CD4-positive, alpha-beta T cell (primary cell): ENCODE measurements around the gene ZSWIM5. TPM values are rescaled to one million over a fixed set of nuclear protein-coding genes. Genes with fewer than 3 reads are reported as not detected.

Source experiments
- ATAC-seq: fragments of 200-7000 bp; cut with Tn5 transposase; one replicate; pipeline ENCODE4 v1.10.0; 2022; ENCODE audit warnings: mild to moderate bottlenecking; ENCODE audit not compliant: poor library complexity
- CTCF ChIA-PET: fragments of 350-600 bp; sonication (Branson Sonifier 250); formaldehyde crosslinking; loops from one replicate; lab custom pipeline; 2021; ENCODE audit warnings: antibody characterized with exemption, inconsistent platforms; lab: Charles Lee
- POLR2A ChIA-PET: fragments of 350-600 bp; sonication (Branson Sonifier 250); formaldehyde crosslinking; loops from one replicate; lab custom pipeline; 2021; ENCODE audit warnings: antibody characterized with exemption, inconsistent platforms; lab: Charles Lee
- DNase-seq, 14 experiments: peaks; one replicate each; pipeline ENCODE4 v3.0.0-alpha.2; 2013 to 2020; ENCODE audit warnings: mixed read lengths in 2 of 14
- H3K27ac ChIP-seq, 2 donors: one replicate each; pipeline versions ENCODE4 v1.5.1 to v1.7.0; 2013; ENCODE audit warnings: low read length in 2 of 2, low read depth in 1 of 2, mild to moderate bottlenecking in 1 of 2
- H3K27me3 ChIP-seq, 2 experiments: 1 replicate in 1 of 2; 2 replicates in 1 of 2; pipeline versions ENCODE4 v1.6.1 to v1.7.0; 2013; ENCODE audit warnings: low read length in 2 of 2, control low read depth in 1 of 2, mild to moderate bottlenecking in 1 of 2, moderate library complexity in 1 of 2; ENCODE audit not compliant: insufficient read depth in 2 of 2, control insufficient read depth in 1 of 2
- H3K36me3 ChIP-seq: one replicate; pipeline ENCODE4 v1.6.1; 2013; ENCODE audit warnings: low read length, control low read depth; ENCODE audit not compliant: insufficient read depth
- H3K4me1 ChIP-seq: one replicate; pipeline ENCODE4 v1.6.1; 2013; ENCODE audit warnings: low read length, control low read depth; ENCODE audit not compliant: insufficient read depth
- H3K4me3 ChIP-seq: one replicate; pipeline ENCODE4 v1.5.1; 2013; ENCODE audit warnings: mild to moderate bottlenecking, low read length, moderate library complexity
- H3K9me3 ChIP-seq, 2 experiments: 1 replicate in 1 of 2; 2 replicates in 1 of 2; pipeline versions ENCODE4 v1.6.1 to v1.7.0; 2013; ENCODE audit warnings: low read length in 2 of 2, mild to moderate bottlenecking in 2 of 2, control low read depth in 1 of 2, moderate library complexity in 1 of 2; ENCODE audit not compliant: control insufficient read depth in 1 of 2, insufficient read depth in 1 of 2
- H3K27ac Mint-ChIP-seq: one replicate; pipeline ENCODE4 v1.8.0; 2020; ENCODE audit warnings: mixed read lengths
- H3K27me3 Mint-ChIP-seq: one replicate; pipeline ENCODE4 v1.8.0; 2021; ENCODE audit warnings: mixed read lengths
- H3K36me3 Mint-ChIP-seq: one replicate; pipeline ENCODE4 v1.8.0; 2021; ENCODE audit warnings: low read depth, mixed read lengths
- H3K4me1 Mint-ChIP-seq: one replicate; pipeline ENCODE4 v1.8.0; 2021; ENCODE audit warnings: low read depth, mixed read lengths
- H3K4me3 Mint-ChIP-seq: one replicate; pipeline ENCODE4 v1.8.0; 2020; ENCODE audit warnings: mild to moderate bottlenecking, mixed read lengths
- H3K9me3 Mint-ChIP-seq: one replicate; pipeline ENCODE4 v1.8.0; 2020; ENCODE audit warnings: mixed read lengths
- CTCF ChIP-seq: fragments of 200-600 bp; IDR thresholded peaks from one replicate; pipeline ENCODE4 v1.8.0; 2022; ENCODE audit warnings: antibody characterized with exemption, mild to moderate bottlenecking
- intact Hi-C, 2 experiments: fragments of 100-400 bp; cut with DNase I in 1 of 2; cut with micrococcal nuclease in 1 of 2; formaldehyde crosslinking; loops; one replicate each; pipeline versions ENCODE4 v1.15.1 to v1.9.0; 2023 to 2025; cut with DNase I, micrococcal nuclease
- total RNA-seq, 174 experiments: library from RNA in 2 of 174; stranded (reverse) in 2 of 174; gene quantifications; one replicate each; pipeline ENCODE4 v1.2.3 and lab custom pipeline; 2021 to 2026

Gene ZSWIM5
- total RNA-seq, 2 experiments from 2014 or later, result 0.91 to 1.1 TPM

GRCh38 chr1:45008076-45008475, 198.3 kb downstream of the ZSWIM5 start:
- Mint-ChIP-seq H3K27me3 (no peaks in the 10 kb centered on the region), H3K27ac (peak overlapping the region; percentile 76), H3K36me3 (peaks cover 85% of the 10 kb centered on the region), H3K9me3 (no peaks in the 10 kb centered on the region), H3K4me1 (peaks cover 42% of the 10 kb centered on the region), H3K4me3 (peak overlapping the region; percentile 60)
- H3K27me3 ChIP-seq, result no peaks in the 10 kb centered on the region
- ChIA-PET CTCF (no interaction called here), POLR2A (interaction anchor here (1.4 kb wide), 1 partner anchor 233 kb away, joined by 3 read pairs; the partner anchor contains the start of gene RPS8)
- no peak overlapping the region for H3K4me3 ChIP-seq
- TF ChIP-seq CTCF, result no peak
- peaks cover 46% of the 10 kb centered on the region for H3K4me1 ChIP-seq
- peaks cover 63% of the 10 kb centered on the region for H3K36me3 ChIP-seq
- no peak overlapping the region for H3K27ac ChIP-seq
- no peak for DNase-seq
- ATAC-seq, result no peak
- intact Hi-C loops, result loop anchor here in 1 of 2 experiments (2.0 kb wide), 1 partner anchor 231 kb away; no protein-coding TSS in a partner anchor
- no peaks in the 10 kb centered on the region for H3K9me3 ChIP-seq

DNA sequence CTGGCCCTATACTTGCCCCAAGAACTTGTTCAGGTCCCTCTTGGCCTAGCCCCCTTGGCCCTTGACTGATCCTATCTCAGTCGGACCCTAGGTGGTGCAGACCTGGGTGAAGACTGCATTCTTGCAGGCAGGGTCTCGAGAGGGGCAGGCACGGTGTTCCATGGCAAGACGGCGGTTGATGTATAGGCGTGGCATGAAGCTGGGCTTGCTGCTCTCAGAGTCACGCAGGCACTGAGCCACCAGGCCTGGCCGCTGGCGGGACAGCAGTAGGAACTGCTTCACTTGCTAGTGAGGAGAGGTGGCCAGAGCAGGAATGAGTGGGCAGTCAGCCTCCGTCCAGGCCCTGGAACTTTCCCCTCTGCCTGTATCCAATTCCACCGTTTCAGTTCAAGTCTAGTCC, 199.1 kb downstream of the ZSWIM5 start:
- peaks cover 71% of the 10 kb centered on the region for H3K36me3 ChIP-seq
- Mint-ChIP-seq H3K27ac (peak overlapping the region; percentile 76), H3K27me3 (no peaks in the 10 kb centered on the region), H3K9me3 (no peaks in the 10 kb centered on the region), H3K4me3 (peak overlapping the region; percentile 34), H3K4me1 (peaks cover 34% of the 10 kb centered on the region), H3K36me3 (peaks cover 93% of the 10 kb centered on the region)
- H3K9me3 ChIP-seq, result no peaks in the 10 kb centered on the region
- no peak for TF ChIP-seq CTCF
- CTCF ChIA-PET, result no interaction called here
- no peak overlapping the region for H3K4me3 ChIP-seq
- H3K4me1 ChIP-seq, result peaks cover 38% of the 10 kb centered on the region
- no peak for ATAC-seq
- DNase-seq, result no peak
- POLR2A ChIA-PET, result no interaction called here
- intact Hi-C loops, result no loop called here
- H3K27me3 ChIP-seq, result no peaks in the 10 kb centered on the region
- H3K27ac ChIP-seq, result no peak overlapping the region

DNA sequence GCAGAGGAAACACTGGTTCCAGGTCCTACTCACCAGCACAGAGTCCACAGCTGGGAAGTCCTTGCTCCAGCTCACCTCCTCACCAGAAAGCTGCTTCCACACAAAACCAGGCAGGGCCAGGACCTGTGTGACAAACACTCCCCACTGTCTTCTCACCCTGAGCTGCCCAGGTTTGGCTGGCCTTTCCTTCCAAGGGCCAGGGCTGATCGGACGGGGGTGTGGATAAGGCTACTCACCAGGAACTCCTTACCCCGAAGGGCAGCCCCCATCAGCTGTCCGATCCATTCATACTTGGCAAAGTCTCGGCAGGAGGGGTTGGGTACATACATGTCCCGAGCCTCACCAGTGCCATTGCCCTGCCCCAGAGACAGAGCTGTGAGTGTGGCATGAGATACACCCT, 200.6 kb downstream of the ZSWIM5 start:
- H3K27me3 ChIP-seq, result no peaks in the 10 kb centered on the region
- CTCF ChIA-PET, result no interaction called here
- Mint-ChIP-seq H3K27me3 (no peaks in the 10 kb centered on the region), H3K36me3 (peaks cover 90% of the 10 kb centered on the region), H3K9me3 (no peaks in the 10 kb centered on the region), H3K4me3 (no peak overlapping the region), H3K27ac (no peak overlapping the region), H3K4me1 (peaks cover 22% of the 10 kb centered on the region)
- no peak for TF ChIP-seq CTCF
- H3K9me3 ChIP-seq, result no peaks in the 10 kb centered on the region
- H3K4me1 ChIP-seq, result peaks cover 26% of the 10 kb centered on the region
- intact Hi-C loops, result no loop called here
- H3K36me3 ChIP-seq, result peaks cover 74% of the 10 kb centered on the region
- no peak for ATAC-seq
- H3K4me3 ChIP-seq, result no peak overlapping the region
- POLR2A ChIA-PET, result no interaction called here
- no peak overlapping the region for H3K27ac ChIP-seq
- no peak for DNase-seq
